ENCODE measurements around the gene CRYGN.

Gene CRYGN

DNA sequence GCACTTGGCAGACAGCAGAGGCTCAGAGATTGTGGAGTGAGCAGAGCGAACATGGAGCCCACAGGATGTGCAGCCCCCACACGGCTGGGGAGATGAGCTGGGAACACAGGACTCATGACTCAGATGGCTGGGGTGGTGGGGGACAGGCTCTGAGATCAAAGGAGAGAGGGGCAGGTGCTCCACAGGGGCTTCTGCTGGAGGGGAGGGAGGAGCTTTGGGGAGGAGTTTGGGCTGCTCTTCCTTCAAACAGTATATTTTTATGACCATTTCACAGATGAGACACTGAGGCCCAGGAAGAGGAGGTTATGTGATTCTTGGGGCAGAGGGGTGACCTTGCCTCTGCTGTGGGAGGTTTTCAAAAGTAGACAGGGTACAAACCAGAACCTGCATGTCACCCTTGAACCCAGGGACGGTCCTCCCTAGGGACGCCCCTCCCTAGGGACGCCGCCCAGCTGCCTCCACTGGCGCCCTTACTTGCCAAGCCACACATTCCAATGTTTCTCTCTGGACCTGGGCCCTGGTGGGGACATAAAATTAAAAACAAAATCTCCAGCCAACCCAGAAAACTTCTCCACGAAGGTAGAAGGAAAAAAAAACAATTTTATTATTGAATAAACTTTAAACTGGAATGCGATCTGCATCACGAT lies 981 bp upstream of the CRYGN start:
- in situ Hi-C loops (cut with MboI; ENCODE audit: low sequenced_read_pairs): loop anchor here (10.0 kb wide), 1 partner anchor 66 kb away; no protein-coding TSS in a partner anchor

- in situ Hi-C loops (cut with MboI; ENCODE audit: low sequenced_read_pairs): no loop called here
Measured at GRCh38 chr7:151438864-151439601, 908 bp downstream of the CRYGN start.

GRCh38 chr7:151437866-151438516 lies 1.9 kb downstream of the CRYGN start:
- in situ Hi-C loops (cut with MboI; ENCODE audit: low sequenced_read_pairs): no loop called here

DNA sequence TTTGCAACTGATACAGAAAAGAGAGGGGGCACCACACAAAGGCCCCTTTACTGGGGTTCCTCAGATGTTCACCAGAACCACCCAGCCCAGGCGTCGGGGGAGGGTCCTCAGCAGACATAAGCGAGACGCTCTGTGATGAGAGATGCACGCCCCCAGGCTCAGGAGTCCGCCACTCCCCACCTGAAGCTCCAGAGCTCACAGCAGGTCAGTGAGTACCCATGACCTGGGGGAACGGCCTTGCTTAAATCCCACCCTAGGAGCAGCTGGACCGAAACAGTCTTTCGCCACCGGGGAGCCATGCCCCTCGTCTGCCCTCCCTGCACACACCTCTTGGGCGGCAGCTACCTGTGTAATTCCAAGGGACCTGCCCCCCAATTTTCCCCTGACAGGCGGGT lies 2.8 kb downstream of the CRYGN start:
- in situ Hi-C loops (cut with MboI; ENCODE audit: low sequenced_read_pairs): no loop called here

GRCh38 chr7:151436446-151437158 lies 3.3 kb downstream of the CRYGN start:
- in situ Hi-C loops (cut with MboI; ENCODE audit: low sequenced_read_pairs): no loop called here

DNA sequence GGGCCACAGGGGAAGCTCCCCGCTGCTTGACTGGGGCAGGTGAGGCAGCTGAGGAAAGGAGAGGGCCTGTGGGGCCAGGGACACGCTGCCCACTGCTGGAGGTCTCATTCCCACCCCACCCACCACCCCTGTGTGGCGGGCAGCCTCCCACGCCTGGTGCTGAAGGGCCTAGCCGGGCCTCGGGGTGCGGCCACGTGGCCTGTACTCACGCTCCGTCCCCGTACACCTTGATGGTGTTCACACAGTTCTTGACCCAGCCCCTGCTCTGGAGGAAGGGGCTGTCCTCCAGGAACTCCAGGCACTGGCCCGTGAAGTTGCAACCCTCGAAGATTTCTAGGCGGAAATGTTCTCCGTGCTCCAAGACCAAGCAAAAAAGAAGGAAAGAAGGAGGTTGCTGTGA lies 4.0 kb downstream of the CRYGN start:
- in situ Hi-C loops (cut with MboI; ENCODE audit: low sequenced_read_pairs): no loop called here

- in situ Hi-C loops (cut with MboI; ENCODE audit: low sequenced_read_pairs): no loop called here
Measured at GRCh38 chr7:151435103-151435916, 4.6 kb downstream of the CRYGN start.

DNA sequence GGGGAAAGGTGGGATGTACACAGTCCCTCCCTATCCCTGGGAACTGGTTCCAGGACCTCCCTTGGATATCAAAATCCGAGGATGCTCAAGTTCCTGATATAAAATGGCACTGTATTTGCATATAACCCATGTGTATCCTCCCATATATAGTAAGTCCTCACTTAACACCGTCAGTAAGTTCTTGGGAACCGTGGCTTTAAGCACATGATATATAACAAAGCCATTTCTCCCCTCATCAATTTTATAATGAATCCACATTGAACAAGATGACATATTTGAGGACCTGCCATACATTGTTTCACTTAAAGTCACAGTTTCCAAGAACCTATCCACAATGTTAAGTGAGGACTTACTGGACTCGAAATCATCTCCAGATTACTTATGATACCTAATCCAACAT lies 5.4 kb downstream of the CRYGN start:
- in situ Hi-C loops (cut with MboI; ENCODE audit: low sequenced_read_pairs): no loop called here

- in situ Hi-C loops (cut with MboI; ENCODE audit: low sequenced_read_pairs): no loop called here
Measured at GRCh38 chr7:151433721-151434400, 6.1 kb downstream of the CRYGN start.

- in situ Hi-C loops (cut with MboI; ENCODE audit: low sequenced_read_pairs): no loop called here
Measured at GRCh38 chr7:151432658-151433521, 7.1 kb downstream of the CRYGN start.

DNA sequence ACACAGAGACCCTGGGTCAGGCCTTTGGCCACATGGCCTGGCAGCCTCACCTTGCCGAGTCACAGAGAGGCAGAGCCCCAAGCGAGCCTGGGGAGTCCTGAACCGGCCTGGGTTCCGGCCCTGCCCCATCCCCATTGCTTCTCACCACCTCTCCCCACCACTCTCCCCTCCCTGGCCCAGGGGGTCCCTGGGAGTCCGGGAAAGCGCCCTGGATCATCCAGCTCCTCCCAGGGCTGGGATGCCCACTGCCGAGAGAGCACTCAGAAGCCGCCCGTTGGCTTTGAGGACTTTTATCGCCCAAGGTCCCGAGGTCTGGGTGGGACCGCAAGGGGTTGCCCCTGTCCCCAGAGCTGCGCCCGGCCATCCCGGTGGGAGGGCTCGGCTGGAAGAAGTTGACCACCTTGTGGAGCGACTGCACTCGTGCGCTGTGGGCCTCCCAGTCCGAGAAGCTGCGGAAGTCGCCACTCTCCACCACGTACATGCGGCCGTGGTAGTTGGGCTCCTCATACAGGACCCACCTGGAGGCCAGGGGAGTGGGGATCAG lies 8.1 kb downstream of the CRYGN start:
- in situ Hi-C loops (cut with MboI; ENCODE audit: low sequenced_read_pairs): no loop called here

DNA sequence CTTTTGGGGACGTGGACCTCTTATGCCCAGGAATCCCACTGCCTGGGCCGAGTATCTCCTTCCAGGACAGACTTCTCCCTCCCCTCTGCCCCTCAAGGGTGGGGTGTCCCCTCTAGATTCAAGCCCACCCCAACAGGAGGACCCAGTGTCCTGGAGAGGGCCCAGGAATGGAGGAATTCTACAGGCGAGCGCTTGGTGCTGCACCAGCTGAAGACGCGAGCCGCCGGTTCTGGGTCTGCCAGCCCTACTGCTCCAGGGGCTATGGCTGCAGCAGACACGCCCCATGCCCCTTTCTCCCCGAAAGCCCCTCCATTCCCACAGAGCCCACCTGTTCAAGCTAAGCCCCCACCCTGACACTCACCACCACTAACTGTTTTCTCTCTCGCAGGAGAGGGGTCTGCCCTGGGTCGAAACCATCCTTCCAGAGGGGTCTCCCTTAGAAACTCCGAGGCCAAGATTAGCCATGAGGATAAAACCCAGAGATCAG lies 8.6 kb downstream of the CRYGN start:
- in situ Hi-C loops (cut with MboI; ENCODE audit: low sequenced_read_pairs): no loop called here

- in situ Hi-C loops (cut with MboI; ENCODE audit: low sequenced_read_pairs): no loop called here
Measured at GRCh38 chr7:151430391-151431205, 9.3 kb downstream of the CRYGN start.

- in situ Hi-C loops (cut with MboI; ENCODE audit: low sequenced_read_pairs): no loop called here
Measured at GRCh38 chr7:151429560-151430331, 10.2 kb downstream of the CRYGN start.

GRCh38 chr7:151429237-151429559 lies 10.7 kb downstream of the CRYGN start:
- in situ Hi-C loops (cut with MboI; ENCODE audit: low sequenced_read_pairs): no loop called here

DNA sequence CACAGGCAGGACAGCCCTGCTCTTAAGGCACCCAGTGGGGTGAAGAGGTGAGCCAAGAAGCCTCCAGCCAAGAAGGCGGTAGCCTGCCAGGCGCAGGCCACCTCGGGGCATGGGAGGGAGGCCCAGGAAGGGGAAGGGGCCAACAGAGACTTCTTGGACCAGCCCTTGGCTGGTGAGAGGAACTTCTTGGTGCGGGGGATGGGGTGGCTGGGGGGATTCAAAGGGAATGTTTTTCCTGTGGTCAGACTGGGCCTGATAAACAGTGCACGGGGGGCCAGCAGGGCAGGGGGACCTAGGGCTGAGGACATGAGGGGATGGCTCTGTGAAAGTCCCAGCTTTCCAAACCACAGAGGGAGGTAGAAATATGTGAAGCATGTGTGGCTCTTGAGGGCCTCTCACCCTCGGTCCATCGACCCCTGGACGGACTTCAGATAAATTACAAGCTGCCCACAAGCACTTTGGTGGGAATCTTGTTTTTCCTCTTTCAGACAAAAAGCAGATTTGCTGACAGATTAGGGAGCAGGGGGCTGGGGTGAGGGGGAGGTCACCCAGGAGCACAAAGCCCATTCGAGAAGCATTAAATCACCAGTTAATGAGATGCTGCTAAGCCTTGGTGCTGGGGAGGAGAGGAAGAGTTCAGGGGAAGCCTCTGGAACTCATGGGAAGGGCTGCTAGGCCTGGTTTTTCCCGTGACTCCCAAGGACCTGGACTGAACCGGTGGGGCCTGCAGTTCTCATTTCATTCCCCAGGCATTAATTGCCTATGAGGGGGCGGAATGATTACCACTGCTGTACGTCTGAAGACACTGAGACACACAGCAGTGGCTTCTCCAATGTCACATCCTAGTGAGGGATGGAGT lies 11.3 kb downstream of the CRYGN start:
- in situ Hi-C loops (cut with MboI; ENCODE audit: low sequenced_read_pairs): no loop called here
